Measurements from ENCODE around the gene ALG11. TPM values are rescaled to one million over a fixed set of nuclear protein-coding genes. Genes with fewer than 3 reads are reported as not detected.

The ALG11 gene, protein sequence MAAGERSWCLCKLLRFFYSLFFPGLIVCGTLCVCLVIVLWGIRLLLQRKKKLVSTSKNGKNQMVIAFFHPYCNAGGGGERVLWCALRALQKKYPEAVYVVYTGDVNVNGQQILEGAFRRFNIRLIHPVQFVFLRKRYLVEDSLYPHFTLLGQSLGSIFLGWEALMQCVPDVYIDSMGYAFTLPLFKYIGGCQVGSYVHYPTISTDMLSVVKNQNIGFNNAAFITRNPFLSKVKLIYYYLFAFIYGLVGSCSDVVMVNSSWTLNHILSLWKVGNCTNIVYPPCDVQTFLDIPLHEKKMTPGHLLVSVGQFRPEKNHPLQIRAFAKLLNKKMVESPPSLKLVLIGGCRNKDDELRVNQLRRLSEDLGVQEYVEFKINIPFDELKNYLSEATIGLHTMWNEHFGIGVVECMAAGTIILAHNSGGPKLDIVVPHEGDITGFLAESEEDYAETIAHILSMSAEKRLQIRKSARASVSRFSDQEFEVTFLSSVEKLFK
- 10 to 100 TPM; 16.5 to 24.9 (median 22.2) TPM for total RNA-seq
- 1 to 10 TPM; 2.8 to 6.4 TPM for polyA plus RNA-seq
- long read RNA-seq, donor 1, full-length matches to known transcripts = 37 of 56 reads
- long read RNA-seq, donor 1, partial matches to known transcripts = 9 of 56 reads
- long read RNA-seq, donor 1, other reads (novel, unspliced or antisense) = 10 of 56 reads
- long read RNA-seq, donor 2, transcript ALG11-202 (4 exons, 2,558 nt) = major isoform, 41 of 61 reads
- long read RNA-seq, donor 2, partial matches to known transcripts = 2 of 61 reads
- long read RNA-seq, donor 2, other reads (novel, unspliced or antisense) = 13 of 61 reads
- long read RNA-seq, donor 3, transcript ALG11-202 (4 exons, 2,558 nt) = major isoform, 90 of 118 reads
- long read RNA-seq, donor 3, partial matches to known transcripts = 5 of 118 reads
- long read RNA-seq, donor 3, other reads (novel, unspliced or antisense) = 19 of 118 reads

DNA sequence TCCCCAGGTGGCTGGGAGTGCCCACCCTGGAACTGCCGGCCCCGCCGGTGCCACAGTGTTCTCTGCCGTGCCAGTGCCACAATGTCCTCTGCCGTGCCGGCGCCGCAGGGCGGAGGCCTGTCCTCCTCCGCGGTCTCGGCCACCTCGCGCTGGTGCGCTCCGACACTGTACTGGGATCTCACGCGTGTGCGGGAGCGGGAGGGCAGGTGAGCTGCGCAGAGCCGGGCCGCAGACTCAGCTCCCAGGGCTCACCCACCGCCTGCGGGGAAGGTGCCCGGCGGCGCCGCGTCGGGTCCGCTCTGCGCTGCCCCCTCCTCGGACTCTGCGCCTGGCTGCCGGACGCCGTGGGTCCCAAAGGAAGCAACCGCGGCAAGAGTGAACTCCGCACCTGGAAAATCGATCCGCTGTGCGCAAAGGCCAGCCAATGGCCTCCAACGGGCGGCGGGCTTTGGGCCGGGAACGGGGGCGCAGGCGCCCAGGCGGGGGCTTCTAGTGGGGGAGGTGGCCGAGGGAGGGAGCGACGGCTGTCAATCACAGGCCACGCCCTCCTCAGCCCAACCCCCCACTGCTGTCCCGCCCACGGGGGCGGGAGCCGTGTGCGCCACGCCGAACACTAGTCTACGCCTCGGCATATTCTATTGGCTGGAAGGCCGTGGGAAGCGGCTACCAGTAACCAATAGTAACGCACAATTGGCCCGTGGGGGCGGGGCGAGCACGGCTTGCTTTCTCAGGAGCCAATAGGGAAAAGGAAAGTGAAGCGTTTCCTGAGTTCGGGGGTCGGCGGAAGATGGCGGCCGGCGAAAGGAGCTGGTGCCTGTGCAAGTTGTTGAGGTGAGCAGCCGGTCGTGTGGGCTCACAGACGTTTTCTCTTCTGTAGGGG is at the start of gene ALG11:
Gene ALG11, plus strand, starts transcription at position 767 of the 880 bp plus-strand sequence. Its CDS starts 21 bp downstream, at position 788.
- no peaks in the 10 kb centered on the region for H3K9me3 ChIP-seq
- H3K27ac ChIP-seq = peak within 1 kb of the TSS; percentile 72 to 89 (median 85)
- H3K4me3 ChIP-seq = peak within 1 kb of the TSS; percentile 80 to 97 (median 93)
- intact Hi-C loops (cut with DNase I) = loop anchor here in 1 of 10 donors (10.0 kb wide), 1 partner anchor 197 kb away; no protein-coding TSS in a partner anchor
- WGBS, 2 donors = 0 to 1% methylated on average over 78 to 82 of the region's 82 CpGs
- H3K36me3 ChIP-seq = peaks cover 0 to 8% (median 0%) of the 10 kb centered on the region in 9 donors
- DNase-seq (peak; percentile 99 to 100), ATAC-seq (peak; percentile 100)
- TF ChIP-seq, protein P1, sequence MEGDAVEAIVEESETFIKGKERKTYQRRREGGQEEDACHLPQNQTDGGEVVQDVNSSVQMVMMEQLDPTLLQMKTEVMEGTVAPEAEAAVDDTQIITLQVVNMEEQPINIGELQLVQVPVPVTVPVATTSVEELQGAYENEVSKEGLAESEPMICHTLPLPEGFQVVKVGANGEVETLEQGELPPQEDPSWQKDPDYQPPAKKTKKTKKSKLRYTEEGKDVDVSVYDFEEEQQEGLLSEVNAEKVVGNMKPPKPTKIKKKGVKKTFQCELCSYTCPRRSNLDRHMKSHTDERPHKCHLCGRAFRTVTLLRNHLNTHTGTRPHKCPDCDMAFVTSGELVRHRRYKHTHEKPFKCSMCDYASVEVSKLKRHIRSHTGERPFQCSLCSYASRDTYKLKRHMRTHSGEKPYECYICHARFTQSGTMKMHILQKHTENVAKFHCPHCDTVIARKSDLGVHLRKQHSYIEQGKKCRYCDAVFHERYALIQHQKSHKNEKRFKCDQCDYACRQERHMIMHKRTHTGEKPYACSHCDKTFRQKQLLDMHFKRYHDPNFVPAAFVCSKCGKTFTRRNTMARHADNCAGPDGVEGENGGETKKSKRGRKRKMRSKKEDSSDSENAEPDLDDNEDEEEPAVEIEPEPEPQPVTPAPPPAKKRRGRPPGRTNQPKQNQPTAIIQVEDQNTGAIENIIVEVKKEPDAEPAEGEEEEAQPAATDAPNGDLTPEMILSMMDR (IDR thresholded peaks at IDR 0.05) = peak in 1 of 9 donors; percentile 5
- peaks cover 0 to 19% (median 0%) of the 10 kb centered on the region in 7 donors for H3K27me3 ChIP-seq
- peaks cover 0 to 34% (median 27%) of the 10 kb centered on the region in 9 donors for H3K4me1 ChIP-seq

DNA sequence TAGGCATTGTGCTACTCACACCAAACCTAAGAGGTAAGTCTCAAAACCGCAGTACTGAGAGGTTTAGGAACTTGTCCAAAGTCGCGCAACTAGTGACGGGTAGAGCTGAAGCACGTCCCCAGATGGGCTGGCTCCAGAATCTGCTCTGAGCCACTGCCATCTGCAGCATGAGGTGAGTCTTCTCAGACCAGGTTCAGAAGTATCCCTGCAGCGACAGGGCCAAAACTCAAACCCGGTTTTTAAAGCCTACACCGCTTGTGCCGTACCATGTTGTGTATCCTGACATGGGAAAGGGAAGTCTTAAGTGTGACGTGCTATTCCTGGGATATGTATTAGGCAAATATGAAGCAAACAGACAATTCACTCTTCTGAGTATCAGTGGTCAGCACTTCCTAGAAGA is 46.0 kb upstream of the ALG11 start:
- Histone ChIP-seq H3K27me3 (no peaks in the 10 kb centered on the region), H3K4me1 (peaks cover 0 to 32% (median 3%) of the 10 kb centered on the region in 9 donors), H3K36me3 (peaks cover 0 to 39% (median 0%) of the 10 kb centered on the region in 9 donors), H3K27ac (peak overlapping the region in 3 of 10 donors; percentile 6 to 22 (median 9)), H3K9me3 (no peaks in the 10 kb centered on the region), H3K4me3 (no peak overlapping the region)
- no peak for DNase-seq
- 92 to 94% methylated on average over 10 of the region's 10 CpGs for WGBS, 2 donors
- TF ChIP-seq, protein P1 (IDR thresholded peaks at IDR 0.05) = no peak
- intact Hi-C loops (cut with DNase I) = no loop called here
- ATAC-seq = no peak

DNA sequence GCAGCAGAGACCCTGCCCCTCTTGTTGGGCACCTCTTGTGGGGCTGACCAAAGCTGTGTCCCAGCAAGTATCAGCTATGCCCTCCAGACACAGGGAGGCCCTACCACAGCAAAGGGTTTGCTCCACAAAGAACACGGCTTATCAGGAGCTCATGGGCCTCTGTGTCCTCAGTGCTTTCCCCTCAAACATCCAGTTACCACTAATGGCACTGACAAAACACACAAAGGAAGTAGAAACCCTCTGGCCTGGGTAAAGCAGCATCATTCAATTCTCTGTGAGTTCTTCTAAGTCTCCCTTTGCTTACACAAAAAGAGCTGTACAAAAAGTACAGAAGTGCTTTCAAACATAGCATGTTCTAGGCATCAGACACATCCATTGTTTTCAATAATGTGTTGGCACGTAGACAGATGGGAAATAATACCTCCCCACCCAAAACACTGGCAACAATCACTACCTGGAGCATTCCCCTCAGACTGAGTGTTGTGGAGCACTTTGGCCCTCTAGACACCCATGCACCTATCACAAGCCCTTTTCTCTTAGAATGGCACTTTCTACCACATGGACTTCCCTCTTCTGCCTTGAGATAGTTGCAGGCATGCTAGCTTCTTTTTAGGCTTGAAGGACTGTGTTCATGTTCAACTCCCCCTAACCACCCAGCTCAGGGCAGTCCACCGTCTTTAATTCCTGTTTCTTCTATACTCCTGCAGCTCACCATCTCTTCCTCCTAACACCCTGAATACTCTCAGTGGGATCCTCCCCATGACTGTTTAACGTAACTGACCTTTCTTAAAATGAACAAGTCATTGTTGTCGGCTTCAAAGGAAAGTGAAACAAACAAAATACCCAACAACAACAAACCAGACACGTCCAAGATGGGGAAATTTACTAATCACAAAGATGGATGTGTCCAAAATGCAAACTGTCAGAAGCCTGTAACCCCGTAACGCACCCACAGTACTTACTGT is 44.4 kb upstream of the ALG11 start:
- peaks cover 0 to 32% (median 3%) of the 10 kb centered on the region in 9 donors for H3K4me1 ChIP-seq
- ATAC-seq = peak; percentile 38 to 91 (median 80)
- H3K4me3 ChIP-seq = no peak overlapping the region
- peaks cover 0 to 26% (median 0%) of the 10 kb centered on the region in 9 donors for H3K36me3 ChIP-seq
- no peaks in the 10 kb centered on the region for H3K27me3 ChIP-seq
- H3K27ac ChIP-seq = peak overlapping the region; percentile 43 to 84 (median 78)
- H3K9me3 ChIP-seq = no peaks in the 10 kb centered on the region
- TF ChIP-seq, protein P1 (IDR thresholded peaks at IDR 0.05) = no peak
- 72 to 73% methylated on average over 8 of the region's 8 CpGs for WGBS, 2 donors
- intact Hi-C loops (cut with DNase I) = no loop called here
- DNase-seq = no peak

Data from heart right ventricle (tissue), 16 donors.